CD4-positive, alpha-beta T cell treated with Interleukin-1 beta for 1 hour (primary cell): ENCODE measurements around the gene EMC10.

Experiments
- DNase-seq, 2 donors: peaks; one replicate each; pipeline ENCODE4 v3.0.0-alpha.2; 2020 to 2022

Gene EMC10

DNA sequence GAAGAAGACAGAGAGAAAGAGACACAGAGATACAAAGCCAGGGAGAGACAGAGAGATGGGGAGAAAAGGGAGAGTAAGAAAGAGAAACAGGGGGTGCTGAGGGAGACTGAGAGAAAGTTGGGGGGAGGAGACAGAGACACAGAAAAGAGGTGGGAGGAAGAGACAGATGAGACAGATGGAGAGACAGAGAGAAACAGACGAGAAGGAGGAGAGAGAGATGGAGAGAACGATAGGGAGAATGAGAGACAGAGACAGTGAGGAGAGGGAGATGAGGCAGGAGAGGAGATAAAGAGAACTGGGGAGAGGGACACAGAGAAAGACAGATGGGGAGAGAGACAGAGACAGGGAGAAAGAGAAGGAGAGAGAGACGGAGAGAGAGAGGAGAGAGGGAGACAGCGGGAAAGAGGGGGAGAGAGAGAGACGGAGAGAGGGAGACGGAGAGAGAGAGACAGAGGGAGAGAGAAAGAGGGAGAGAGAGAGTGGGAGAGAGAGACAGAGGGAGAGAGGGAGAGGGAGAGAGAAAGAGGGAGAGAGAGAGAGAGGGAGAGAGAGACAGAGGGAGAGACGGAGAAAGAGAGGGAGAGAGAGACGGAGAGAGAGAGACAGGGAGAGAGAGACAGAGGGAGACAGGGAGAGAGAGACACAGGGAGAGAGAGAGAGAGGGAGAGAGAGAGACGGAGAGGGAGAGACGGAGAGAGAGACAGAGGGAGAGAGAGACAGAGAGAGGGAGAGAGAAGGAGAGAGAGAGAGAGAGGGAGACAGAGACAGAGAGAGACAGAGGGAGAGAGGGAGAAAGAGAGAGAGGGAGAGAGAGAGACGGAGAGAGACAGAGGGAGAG is 22.1 kb downstream of the EMC10 start:
- no peak for DNase-seq

- DNase-seq: no peak
Measured at GRCh38 chr19:50500060-50500752, 23.9 kb downstream of the EMC10 start.

GRCh38 chr19:50500753-50501151 is 24.4 kb downstream of the EMC10 start:
- DNase-seq: no peak

DNA sequence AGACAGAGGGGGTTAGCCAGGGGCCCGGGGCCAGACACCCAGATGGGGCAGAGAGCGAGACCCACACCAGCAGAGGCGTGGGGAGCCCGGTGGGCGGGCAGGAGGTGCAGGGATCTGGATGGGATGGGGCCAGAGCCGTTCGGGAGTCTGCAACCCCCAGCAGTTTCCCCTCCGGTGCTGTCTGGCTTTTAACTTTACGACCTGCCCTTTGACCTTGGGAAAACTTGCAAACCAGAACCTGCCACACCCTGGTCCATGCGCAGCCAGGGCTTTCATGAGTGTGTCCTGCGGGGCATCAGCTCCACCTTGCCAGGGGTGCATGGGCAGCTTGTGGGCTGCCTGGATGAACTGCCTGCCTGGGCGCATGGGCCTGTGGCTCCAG is 24.9 kb downstream of the EMC10 start:
- DNase-seq: no peak

GRCh38 chr19:50501568-50502475 is 25.5 kb downstream of the EMC10 start:
- no peak for DNase-seq

DNA sequence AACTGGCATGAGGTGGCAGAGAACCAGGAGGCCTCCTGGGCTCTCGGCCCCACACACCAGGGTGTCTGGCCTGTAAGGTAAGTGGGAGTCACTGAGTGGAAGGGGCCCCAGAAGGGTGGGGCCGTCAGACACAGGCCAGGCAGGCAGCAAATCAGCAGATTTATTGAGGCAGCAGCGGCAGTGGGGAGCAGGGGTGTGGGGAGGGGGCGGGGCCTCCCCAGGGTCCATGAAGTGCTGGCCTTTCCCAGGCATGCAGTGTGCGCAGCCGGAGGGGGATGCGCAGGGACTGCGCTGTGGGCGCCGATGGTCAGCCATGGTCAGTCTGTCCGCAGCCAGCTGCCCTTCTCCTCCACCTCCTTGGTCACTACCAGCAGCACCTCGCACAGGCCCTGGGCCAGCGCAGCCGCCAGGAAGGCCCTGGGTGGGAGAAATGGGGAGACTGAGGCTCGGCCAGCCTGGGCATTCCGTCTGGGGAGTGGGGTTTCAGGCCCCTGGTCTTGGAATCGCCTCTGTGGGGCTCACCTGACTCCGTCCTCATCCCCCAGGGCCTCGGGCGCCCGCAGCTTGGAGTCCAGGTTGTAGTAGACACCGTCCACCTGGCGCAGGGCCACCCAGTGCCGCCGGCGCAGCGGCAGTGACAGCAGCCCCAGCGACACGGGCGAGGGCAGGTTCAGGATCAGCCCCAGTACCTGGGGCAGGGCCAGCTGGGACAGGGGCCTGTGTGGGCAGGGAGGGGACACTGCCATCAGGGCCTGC is 29.7 kb downstream of the EMC10 start:
- DNase-seq: no peak

DNA sequence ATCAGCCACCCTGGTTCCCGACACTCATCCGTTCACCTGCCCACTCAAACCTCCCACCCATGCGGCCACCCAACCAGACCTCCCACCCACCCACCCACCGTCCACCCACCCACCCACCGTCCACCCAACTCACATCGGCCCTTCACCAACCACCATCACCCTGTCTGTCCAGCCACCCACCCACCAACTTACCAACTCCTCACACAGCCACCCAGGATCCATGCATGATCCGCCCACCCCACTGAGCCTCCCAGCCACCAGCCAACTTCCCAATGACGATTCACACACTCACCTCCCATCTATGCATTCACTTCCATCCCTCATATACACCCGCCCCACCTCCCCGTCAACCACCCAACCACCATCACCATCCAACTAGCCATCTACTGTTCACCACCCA is 30.4 kb downstream of the EMC10 start:
- no peak for DNase-seq

GRCh38 chr19:50507376-50507775 is 31.1 kb downstream of the EMC10 start:
- no peak for DNase-seq

GRCh38 chr19:50508843-50509190 is 32.5 kb downstream of the EMC10 start:
- DNase-seq: no peak

DNA sequence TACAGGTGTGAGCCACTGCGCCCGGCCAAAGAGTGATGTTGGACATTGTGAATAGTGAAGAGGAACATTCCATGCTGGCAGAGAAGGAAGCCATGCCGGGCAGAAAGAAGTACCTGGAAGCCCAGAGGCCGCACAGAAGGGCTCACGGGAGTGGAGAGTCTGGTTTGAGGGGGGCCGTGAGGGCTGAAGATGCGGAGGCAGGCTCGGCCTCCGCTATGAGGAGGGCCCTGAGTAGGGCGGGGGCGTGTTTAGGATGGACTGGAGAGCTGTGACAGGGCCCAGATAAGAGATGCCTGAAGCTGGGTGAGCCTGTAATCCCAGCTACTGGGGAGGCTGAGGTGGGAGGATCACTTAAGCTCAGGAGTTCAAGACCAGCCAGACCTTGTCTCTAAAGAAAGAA is 33.1 kb downstream of the EMC10 start:
- DNase-seq: no peak

- DNase-seq: no peak
Measured at GRCh38 chr19:50510121-50510670, 33.9 kb downstream of the EMC10 start.

- DNase-seq: no peak
Measured at GRCh38 chr19:50510700-50511068, 34.4 kb downstream of the EMC10 start.

- DNase-seq: peak; percentile 98 to 99
Measured at GRCh38 chr19:50511069-50511822, 34.9 kb downstream of the EMC10 start, which contains the start of gene JOSD2. Gene JOSD2, minus strand, starts transcription at chr19:50511191. Its CDS starts 760 bp downstream, at chr19:50510431.

DNA sequence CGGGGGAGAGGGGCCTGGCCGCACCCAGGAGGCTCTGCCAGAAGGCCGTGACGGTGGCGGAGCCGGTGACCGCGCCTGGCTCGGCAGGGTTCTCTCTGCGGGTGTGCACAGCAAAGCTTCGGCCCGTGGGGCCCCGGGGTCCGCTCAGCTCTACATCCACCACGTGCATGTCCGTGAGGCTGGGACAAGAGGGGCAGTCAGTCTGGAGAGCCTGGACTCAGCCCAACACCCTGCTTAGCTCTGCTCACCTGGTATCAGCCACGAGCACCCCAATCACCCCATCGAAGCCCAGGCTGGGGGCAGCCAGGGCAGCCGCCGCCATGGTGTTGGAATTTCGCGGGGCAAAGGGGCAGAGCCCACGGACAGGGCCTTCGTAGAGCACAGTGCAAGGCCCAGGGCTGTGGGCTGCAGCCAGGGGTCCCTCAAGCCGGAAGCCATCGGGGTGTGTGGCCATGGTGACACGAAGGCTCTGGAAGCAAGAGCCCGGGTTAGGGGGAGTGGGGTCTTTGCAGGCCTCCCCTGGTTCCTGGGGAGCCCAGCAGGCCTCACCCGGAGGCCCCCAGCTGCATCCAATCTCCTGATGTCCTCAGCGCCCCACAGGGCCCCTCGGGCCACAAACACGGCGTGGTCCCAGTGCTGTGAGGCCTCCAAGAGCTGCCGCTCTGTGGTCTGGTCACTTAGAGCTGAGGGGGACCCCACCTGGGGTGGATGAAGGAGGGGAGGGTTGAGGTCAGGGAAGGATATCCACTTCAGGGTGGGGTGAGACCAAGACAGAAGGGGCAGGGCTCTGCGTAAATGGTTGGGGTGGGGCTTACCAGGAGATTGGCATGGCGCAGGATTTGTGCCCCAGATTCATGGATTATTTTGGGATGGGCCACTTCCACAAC is 36.0 kb downstream of the EMC10 start:
- no peak for DNase-seq

- DNase-seq: no peak
Measured at GRCh38 chr19:50512999-50513745, 36.9 kb downstream of the EMC10 start.

DNA sequence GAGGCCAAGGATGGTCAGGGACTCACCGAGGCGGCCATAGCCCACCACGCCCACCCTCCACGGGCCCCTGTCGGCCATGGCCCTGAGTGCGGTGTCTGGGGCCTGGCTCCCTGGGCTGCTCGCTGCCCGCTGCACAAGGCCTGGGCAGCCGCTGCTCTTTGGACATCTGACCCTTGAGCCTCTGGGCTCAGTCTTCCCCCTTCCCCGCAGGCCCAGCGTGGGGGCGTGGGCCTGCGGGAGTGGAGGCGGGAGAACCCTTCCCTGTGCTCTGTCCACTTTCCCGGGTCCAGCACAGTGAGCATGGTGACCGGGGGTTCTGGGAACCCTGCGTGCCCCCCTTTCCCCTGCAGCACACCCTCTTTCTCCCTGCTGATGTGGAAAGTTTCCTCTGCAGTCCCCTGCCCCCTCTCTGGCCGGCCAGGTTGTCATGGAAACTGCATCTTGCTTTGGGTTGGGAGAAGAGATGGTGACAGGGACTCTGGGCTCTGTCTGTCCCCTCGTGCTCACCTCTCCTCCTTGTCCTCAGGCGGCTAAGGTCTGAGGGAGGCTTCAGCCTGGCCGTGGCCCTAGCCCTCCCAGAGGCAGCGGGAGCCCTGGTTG is 37.5 kb downstream of the EMC10 start, which contains the start of gene ASPDH:
Gene ASPDH, minus strand, starts transcription at position 168 of the 600 bp plus-strand sequence. Its CDS starts 90 bp downstream, at position 78.
- no peak for DNase-seq

DNA sequence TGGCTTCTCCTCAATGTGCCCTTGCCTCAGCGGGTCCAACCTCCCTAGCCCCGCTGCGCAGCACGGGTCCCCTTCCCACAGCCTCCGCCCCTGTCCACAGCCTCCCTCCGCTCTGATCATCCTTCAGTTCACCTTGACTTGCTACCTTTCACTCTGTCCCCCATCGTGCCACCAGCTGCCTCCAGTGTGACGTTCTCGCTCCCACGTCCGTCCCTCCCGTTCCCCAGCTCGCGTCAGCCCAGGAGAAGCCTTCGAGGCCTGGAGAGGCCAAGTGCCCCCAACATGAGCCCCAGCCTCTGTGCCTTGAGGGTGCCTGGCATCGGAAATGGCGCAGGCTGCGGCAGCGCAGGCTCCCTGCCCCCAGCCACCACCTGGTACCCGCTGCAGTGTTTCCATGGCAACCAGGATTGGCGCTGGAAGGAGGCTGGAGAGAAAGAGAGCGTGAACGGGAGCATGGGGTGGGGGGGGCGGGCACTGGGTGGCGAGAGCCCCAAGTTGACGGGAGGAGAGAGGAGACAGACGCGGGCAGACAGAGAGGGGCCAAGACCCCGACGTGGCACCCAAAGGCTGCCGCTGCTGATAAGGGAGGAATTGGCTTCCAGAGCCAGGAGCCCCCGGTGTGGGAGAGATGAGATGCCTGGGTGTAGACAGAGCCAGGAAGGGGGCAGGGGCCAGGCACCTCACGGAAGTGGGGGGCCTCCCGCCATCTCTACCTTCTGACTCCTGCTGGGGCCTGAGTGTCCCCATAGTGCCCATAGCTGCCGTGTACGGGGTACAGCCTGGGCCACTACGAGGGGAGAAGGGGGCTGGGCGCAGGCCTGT is 38.2 kb downstream of the EMC10 start:
- no peak for DNase-seq

DNA sequence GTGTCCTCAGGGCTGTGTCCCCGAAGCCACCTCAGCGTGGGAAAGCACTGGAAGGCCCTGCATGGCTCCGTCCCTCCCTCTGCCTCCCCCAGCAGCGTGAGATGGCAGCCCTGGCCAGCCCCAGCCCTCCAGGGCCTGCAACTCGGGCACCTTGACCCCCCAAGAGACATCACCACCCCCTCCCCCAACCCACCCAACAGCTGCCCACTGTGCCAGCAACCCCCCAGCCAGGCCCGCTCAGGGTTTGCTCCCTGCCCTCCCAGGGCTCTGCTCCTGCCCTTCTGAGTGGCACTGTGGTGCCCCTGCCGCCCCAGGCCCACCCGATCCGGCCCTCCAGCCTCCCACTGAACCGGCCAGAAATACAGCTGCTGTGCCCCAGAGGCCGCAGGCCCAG is 38.9 kb downstream of the EMC10 start:
- no peak for DNase-seq
